Activated naive CD8-positive, alpha-beta T cell treated with anti-CD3 and anti-CD28 coated beads, Interleukin-2, amount 50 U/mL, for 24 hours (primary cell): ENCODE data around the gene UNKL.

Experiments
- ATAC-seq: fragments of 150-1000 bp; cut with Tn5 transposase; one replicate; pipeline ENCODE4 v1.10.0; 2021
- DNase-seq: peaks from one replicate; pipeline ENCODE4 v3.0.0; 2021
- H3K27ac Mint-ChIP-seq: one replicate; pipeline ENCODE4 v1.8.0; 2021; ENCODE audit warnings: mild to moderate bottlenecking, mixed read lengths
- H3K27me3 Mint-ChIP-seq: one replicate; pipeline ENCODE4 v1.8.0; 2021; ENCODE audit warnings: mixed read lengths
- H3K36me3 Mint-ChIP-seq: one replicate; pipeline ENCODE4 v1.8.0; 2021; ENCODE audit warnings: low read depth, mixed read lengths
- H3K4me1 Mint-ChIP-seq: one replicate; pipeline ENCODE4 v1.8.0; 2021; ENCODE audit warnings: mixed read lengths
- H3K4me3 Mint-ChIP-seq: one replicate; pipeline ENCODE4 v1.8.0; 2021; ENCODE audit warnings: mild to moderate bottlenecking, moderate library complexity, mixed read lengths
- H3K9me3 Mint-ChIP-seq: one replicate; pipeline ENCODE4 v1.8.0; 2021; ENCODE audit warnings: mixed read lengths

Gene UNKL

GRCh38 chr16:1387331-1387730 lies 27.2 kb downstream of the UNKL start:
- ATAC-seq (no peak), DNase-seq (no peak)
- Mint-ChIP-seq H3K27me3 (no peaks in the 10 kb centered on the region), H3K9me3 (no peaks in the 10 kb centered on the region), H3K36me3 (peaks cover 5% of the 10 kb centered on the region), H3K4me3 (no peak overlapping the region), H3K4me1 (no peaks in the 10 kb centered on the region), H3K27ac (no peak overlapping the region)

GRCh38 chr16:1385232-1385631 lies 29.3 kb downstream of the UNKL start:
- DNase-seq (no peak), ATAC-seq (no peak)
- Mint-ChIP-seq H3K9me3 (no peaks in the 10 kb centered on the region), H3K36me3 (peaks cover 3% of the 10 kb centered on the region), H3K27ac (no peak overlapping the region), H3K27me3 (no peaks in the 10 kb centered on the region), H3K4me1 (peaks cover under 1% of the 10 kb centered on the region), H3K4me3 (no peak overlapping the region)

GRCh38 chr16:1383556-1383955 lies 30.9 kb downstream of the UNKL start:
- ATAC-seq (no peak), DNase-seq (no peak)
- peaks cover 6% of the 10 kb centered on the region for H3K36me3 Mint-ChIP-seq
- H3K4me3 Mint-ChIP-seq, result no peak overlapping the region
- H3K9me3 Mint-ChIP-seq, result no peaks in the 10 kb centered on the region
- peaks cover 8% of the 10 kb centered on the region for H3K4me1 Mint-ChIP-seq
- H3K27ac Mint-ChIP-seq, result no peak overlapping the region
- no peaks in the 10 kb centered on the region for H3K27me3 Mint-ChIP-seq

- peaks cover 13% of the 10 kb centered on the region for H3K4me1 Mint-ChIP-seq
- no peaks in the 10 kb centered on the region for H3K27me3 Mint-ChIP-seq
- H3K4me3 Mint-ChIP-seq, result no peak overlapping the region
- no peaks in the 10 kb centered on the region for H3K9me3 Mint-ChIP-seq
- no peak for ATAC-seq
- H3K27ac Mint-ChIP-seq, result no peak overlapping the region
- H3K36me3 Mint-ChIP-seq, result peaks cover 6% of the 10 kb centered on the region
- no peak for DNase-seq
Measured at GRCh38 chr16:1381612-1382406, 32.7 kb downstream of the UNKL start.

GRCh38 chr16:1380195-1380594 lies 34.3 kb downstream of the UNKL start:
- H3K4me1 Mint-ChIP-seq, result peaks cover 13% of the 10 kb centered on the region
- H3K27ac Mint-ChIP-seq, result peak overlapping the region; percentile 76
- H3K4me3 Mint-ChIP-seq, result peak overlapping the region; percentile 74
- no peaks in the 10 kb centered on the region for H3K9me3 Mint-ChIP-seq
- no peaks in the 10 kb centered on the region for H3K27me3 Mint-ChIP-seq
- H3K36me3 Mint-ChIP-seq, result peaks cover 6% of the 10 kb centered on the region
- ATAC-seq (no peak), DNase-seq (no peak)

- peaks cover 3% of the 10 kb centered on the region for H3K36me3 Mint-ChIP-seq
- no peaks in the 10 kb centered on the region for H3K9me3 Mint-ChIP-seq
- H3K4me3 Mint-ChIP-seq, result peak overlapping the region; percentile 89
- peaks cover 13% of the 10 kb centered on the region for H3K4me1 Mint-ChIP-seq
- no peaks in the 10 kb centered on the region for H3K27me3 Mint-ChIP-seq
- peak; percentile 77 for DNase-seq
- ATAC-seq, result peak; percentile 63
- peak overlapping the region; percentile 76 for H3K27ac Mint-ChIP-seq
Measured at GRCh38 chr16:1379304-1380076, 35.0 kb downstream of the UNKL start.

- no peaks in the 10 kb centered on the region for H3K27me3 Mint-ChIP-seq
- no peaks in the 10 kb centered on the region for H3K9me3 Mint-ChIP-seq
- H3K36me3 Mint-ChIP-seq, result peaks cover 3% of the 10 kb centered on the region
- H3K4me3 Mint-ChIP-seq, result peak overlapping the region; percentile 89
- DNase-seq (peak; percentile 76), ATAC-seq (peak; percentile 72)
- peaks cover 13% of the 10 kb centered on the region for H3K4me1 Mint-ChIP-seq
- H3K27ac Mint-ChIP-seq, result peak overlapping the region; percentile 89
Measured at GRCh38 chr16:1378804-1379303, 35.6 kb downstream of the UNKL start.

- Mint-ChIP-seq H3K36me3 (peaks cover 3% of the 10 kb centered on the region), H3K9me3 (no peaks in the 10 kb centered on the region), H3K27ac (peak overlapping the region; percentile 89), H3K4me3 (peak overlapping the region; percentile 89), H3K27me3 (no peaks in the 10 kb centered on the region), H3K4me1 (peaks cover 13% of the 10 kb centered on the region)
- DNase-seq, result no peak
- ATAC-seq, result no peak
Measured at GRCh38 chr16:1378087-1378803, 36.3 kb downstream of the UNKL start.

- Mint-ChIP-seq H3K4me1 (peaks cover 13% of the 10 kb centered on the region), H3K4me3 (peak overlapping the region; percentile 89), H3K9me3 (no peaks in the 10 kb centered on the region), H3K27ac (no peak overlapping the region), H3K36me3 (peaks cover 3% of the 10 kb centered on the region), H3K27me3 (no peaks in the 10 kb centered on the region)
- DNase-seq (no peak), ATAC-seq (no peak)
Measured at GRCh38 chr16:1377406-1378010, 37.0 kb downstream of the UNKL start.

GRCh38 chr16:1375741-1376410 lies 38.6 kb downstream of the UNKL start:
- peaks cover 3% of the 10 kb centered on the region for H3K36me3 Mint-ChIP-seq
- ATAC-seq, result no peak
- H3K4me3 Mint-ChIP-seq, result no peak overlapping the region
- H3K9me3 Mint-ChIP-seq, result no peaks in the 10 kb centered on the region
- H3K27ac Mint-ChIP-seq, result no peak overlapping the region
- H3K27me3 Mint-ChIP-seq, result no peaks in the 10 kb centered on the region
- DNase-seq, result no peak
- peaks cover 13% of the 10 kb centered on the region for H3K4me1 Mint-ChIP-seq

- Mint-ChIP-seq H3K27me3 (no peaks in the 10 kb centered on the region), H3K27ac (no peak overlapping the region), H3K9me3 (no peaks in the 10 kb centered on the region), H3K36me3 (peaks cover 3% of the 10 kb centered on the region), H3K4me1 (peaks cover 13% of the 10 kb centered on the region), H3K4me3 (no peak overlapping the region)
- no peak for DNase-seq
- ATAC-seq, result no peak
Measured at GRCh38 chr16:1375298-1375640, 39.2 kb downstream of the UNKL start.

GRCh38 chr16:1374418-1375297 lies 39.8 kb downstream of the UNKL start:
- Mint-ChIP-seq H3K27ac (no peak overlapping the region), H3K4me1 (peaks cover 9% of the 10 kb centered on the region), H3K9me3 (no peaks in the 10 kb centered on the region), H3K36me3 (peaks cover 3% of the 10 kb centered on the region), H3K4me3 (no peak overlapping the region), H3K27me3 (no peaks in the 10 kb centered on the region)
- no peak for ATAC-seq
- no peak for DNase-seq

GRCh38 chr16:1372292-1372950 lies 42.1 kb downstream of the UNKL start:
- Mint-ChIP-seq H3K27ac (no peak overlapping the region), H3K4me1 (no peaks in the 10 kb centered on the region), H3K36me3 (no peaks in the 10 kb centered on the region), H3K9me3 (no peaks in the 10 kb centered on the region), H3K4me3 (no peak overlapping the region), H3K27me3 (no peaks in the 10 kb centered on the region)
- ATAC-seq, result no peak
- DNase-seq, result no peak
